ENCODE measurements around the gene RAB1A. TPM values are rescaled to one million over a fixed set of nuclear protein-coding genes. Genes with fewer than 3 reads are reported as not detected.
A peak's percentile ranks its signal among the peaks of the same experiment; 100 is the strongest.

Gene RAB1A
- total RNA-seq, 1 donor from 2014 or later, result 46.4 TPM

GRCh38 chr2:65085148-65085547 is 44.8 kb downstream of the RAB1A start:
- Mint-ChIP-seq H3K36me3 (ENCODE audit: low read depth) (peaks cover 87% of the 10 kb centered on the region), H3K27ac (no peak overlapping the region)
- no peak for DNase-seq

GRCh38 chr2:65081232-65081685 is 48.6 kb downstream of the RAB1A start:
- DNase-seq (no peak), ATAC-seq (ENCODE audit: low read depth) (no peak)
- Mint-ChIP-seq H3K9me3 (no peaks in the 10 kb centered on the region), H3K4me3 (no peak overlapping the region), H3K27ac (peak overlapping the region; percentile 41), H3K36me3 (ENCODE audit: low read depth) (peaks cover 83% of the 10 kb centered on the region), H3K4me1 (peaks cover 22% of the 10 kb centered on the region), H3K27me3 (no peaks in the 10 kb centered on the region)
- intact Hi-C loops (cut with micrococcal nuclease), result no loop called here
- POLR2A ChIA-PET, result interaction anchor here (0.6 kb wide), 1 partner anchor 19 kb away, joined by 4 read pairs; no protein-coding TSS in a partner anchor
- TF ChIP-seq CTCF (IDR thresholded peaks at IDR 0.05), result no peak
- CTCF ChIA-PET, result no interaction called here

More at GRCh38 chr2:65085148-65085547, 44.8 kb downstream of the RAB1A start:
- intact Hi-C loops (cut with micrococcal nuclease), result no loop called here
- ChIA-PET POLR2A (no interaction called here), CTCF (no interaction called here)
- Mint-ChIP-seq H3K4me3 (no peak overlapping the region), H3K4me1 (peaks cover 9% of the 10 kb centered on the region), H3K27me3 (no peaks in the 10 kb centered on the region), H3K9me3 (no peaks in the 10 kb centered on the region)
- no peak for TF ChIP-seq CTCF (IDR thresholded peaks at IDR 0.05)
- ATAC-seq (ENCODE audit: low read depth), result no peak

- TF ChIP-seq CTCF (IDR thresholded peaks at IDR 0.05), result no peak
- no peaks in the 10 kb centered on the region for H3K9me3 Mint-ChIP-seq
- intact Hi-C loops (cut with micrococcal nuclease), result no loop called here
- peaks cover 76% of the 10 kb centered on the region for H3K36me3 Mint-ChIP-seq (ENCODE audit: low read depth)
- CTCF ChIA-PET, result no interaction called here
- H3K27ac Mint-ChIP-seq, result no peak overlapping the region
- POLR2A ChIA-PET, result interaction anchor here (0.9 kb wide), 1 partner anchor 51 kb away, joined by 7 read pairs; the partner anchor contains the start of gene RAB1A
- peaks cover 22% of the 10 kb centered on the region for H3K4me1 Mint-ChIP-seq
- no peak overlapping the region for H3K4me3 Mint-ChIP-seq
- H3K27me3 Mint-ChIP-seq, result no peaks in the 10 kb centered on the region
- DNase-seq (no peak), ATAC-seq (ENCODE audit: low read depth) (no peak)
These were observed 50.9 kb downstream of the RAB1A start for GRCh38 chr2:65079017-65079416.

- intact Hi-C loops (cut with micrococcal nuclease), result no loop called here
- H3K4me1 Mint-ChIP-seq, result peaks cover 23% of the 10 kb centered on the region
- POLR2A ChIA-PET, result interaction anchor here (0.5 to 0.9 kb wide), 2 partner anchors 13 to 116 kb away, joined by 3 read pairs; no protein-coding TSS in a partner anchor
- no peak overlapping the region for H3K4me3 Mint-ChIP-seq
- no peaks in the 10 kb centered on the region for H3K27me3 Mint-ChIP-seq
- DNase-seq (no peak), ATAC-seq (ENCODE audit: low read depth) (no peak)
- no peak overlapping the region for H3K27ac Mint-ChIP-seq
- no peak for TF ChIP-seq CTCF (IDR thresholded peaks at IDR 0.05)
- H3K9me3 Mint-ChIP-seq, result no peaks in the 10 kb centered on the region
- H3K36me3 Mint-ChIP-seq (ENCODE audit: low read depth), result peaks cover 76% of the 10 kb centered on the region
- CTCF ChIA-PET, result interaction anchor here (0.6 kb wide), 1 partner anchor 489 kb away, joined by 3 read pairs; no protein-coding TSS in a partner anchor
These were observed 52.0 kb downstream of the RAB1A start for GRCh38 chr2:65077898-65078297.

GRCh38 chr2:65076345-65076710 is 53.6 kb downstream of the RAB1A start:
- peaks cover 72% of the 10 kb centered on the region for H3K36me3 Mint-ChIP-seq (ENCODE audit: low read depth)
- DNase-seq (no peak), ATAC-seq (ENCODE audit: low read depth) (no peak)
- TF ChIP-seq CTCF (IDR thresholded peaks at IDR 0.05), result no peak
- POLR2A ChIA-PET, result interaction anchor here (0.6 kb wide), 1 partner anchor 151 kb away, joined by 5 read pairs; the partner anchor contains the start of gene ACTR2
- peaks cover 27% of the 10 kb centered on the region for H3K4me1 Mint-ChIP-seq
- no peaks in the 10 kb centered on the region for H3K9me3 Mint-ChIP-seq
- H3K4me3 Mint-ChIP-seq, result no peak overlapping the region
- H3K27me3 Mint-ChIP-seq, result no peaks in the 10 kb centered on the region
- intact Hi-C loops (cut with micrococcal nuclease), result no loop called here
- H3K27ac Mint-ChIP-seq, result peak overlapping the region; percentile 53
- CTCF ChIA-PET, result no interaction called here
